HUDEP-2 (cell line): Measurements from ENCODE around the gene STK38L.

ENCODE experiments used
- DNase-seq, 76 experiments: peaks; one replicate each; lab custom pipeline; 2025; ENCODE audit not compliant: unreplicated experiment in 76 of 76; lab: John Stamatoyannopoulos, UW

STK38L gene

DNA sequence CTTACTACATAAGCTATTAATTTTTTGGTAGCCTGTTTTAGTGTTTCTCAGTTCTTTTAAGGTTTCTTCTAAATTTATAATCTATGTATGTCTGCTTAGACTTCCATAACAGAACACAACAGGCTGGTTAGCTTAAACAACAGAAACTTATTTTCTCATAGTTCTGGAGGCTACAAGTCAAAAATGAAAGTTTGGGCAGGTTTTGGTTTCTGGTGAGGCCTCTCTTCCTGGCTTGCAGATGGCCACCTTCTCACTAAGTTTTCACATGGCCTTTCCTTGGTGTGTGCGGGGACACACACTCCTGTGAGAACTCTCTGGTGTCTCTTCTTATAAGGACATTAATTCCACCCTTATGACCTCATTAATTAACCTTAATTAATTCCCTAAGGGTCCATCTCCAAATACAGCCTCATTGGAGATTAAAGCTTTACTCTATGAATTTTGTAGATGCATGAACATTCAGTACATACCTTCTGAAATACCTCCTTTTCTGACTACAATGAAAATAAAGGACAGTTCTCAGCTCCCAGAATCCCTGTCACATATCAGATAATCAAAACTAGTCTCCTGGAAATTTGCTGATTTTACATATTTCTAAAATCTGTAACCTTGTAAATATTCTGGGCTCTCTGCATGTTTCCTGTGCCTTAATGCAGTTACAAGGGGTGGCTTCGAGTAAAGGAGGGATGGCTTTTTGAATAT is 65.4 kb downstream of the STK38L start:
- DNase-seq: no peak

DNA sequence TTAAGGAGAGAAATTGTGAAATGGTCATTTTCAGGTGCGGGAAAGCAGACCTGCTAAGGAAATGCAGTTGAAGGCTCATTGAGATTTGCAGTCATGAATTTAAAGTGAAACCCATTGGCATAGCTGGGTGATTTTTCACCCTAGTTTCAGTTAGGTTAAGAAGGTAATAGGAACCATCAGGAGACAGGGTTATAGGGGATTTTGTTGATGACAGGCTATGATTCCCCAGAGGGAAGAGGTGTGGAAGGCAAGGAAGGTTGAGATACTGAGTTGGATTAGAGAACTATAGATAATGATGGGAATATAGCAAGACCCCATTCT is 65.9 kb downstream of the STK38L start:
- no peak for DNase-seq

DNA sequence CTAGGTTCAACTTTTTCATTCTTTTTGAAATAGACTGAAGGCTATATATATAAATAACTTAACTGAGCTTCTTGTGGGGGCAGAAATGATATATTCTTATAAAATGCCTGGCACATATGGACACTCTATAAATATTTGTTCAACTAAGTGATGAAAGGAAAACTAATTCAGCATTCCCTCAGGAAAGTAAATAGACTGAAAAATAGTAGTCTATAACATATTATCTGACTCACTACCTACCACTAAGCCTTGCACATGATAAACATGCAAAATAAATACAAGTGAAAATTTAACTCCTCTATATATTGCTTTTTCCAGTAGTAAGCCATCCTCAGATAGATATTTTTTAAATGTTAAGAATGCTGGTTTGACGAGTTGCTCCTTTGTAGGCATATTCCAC is 72.9 kb downstream of the STK38L start:
- no peak for DNase-seq

DNA sequence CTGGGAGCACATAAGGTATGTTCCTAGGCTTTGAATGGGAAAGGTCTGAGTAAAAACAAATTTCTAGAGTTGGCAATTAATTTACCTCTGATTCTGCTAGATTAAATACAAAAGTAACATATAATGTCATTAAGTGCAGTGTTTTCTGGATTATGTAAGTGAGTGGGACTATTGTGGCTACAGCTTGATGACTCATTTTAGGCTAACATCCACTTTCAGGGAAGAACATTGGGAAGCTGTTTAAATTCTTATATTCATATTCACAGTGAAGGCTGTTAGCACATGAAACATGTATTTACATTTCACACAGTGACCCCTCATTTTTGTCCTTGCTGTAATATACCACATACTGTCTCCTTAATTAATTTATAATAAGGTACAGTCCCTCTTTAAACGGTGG is 75.3 kb downstream of the STK38L start:
- no peak for DNase-seq

DNA sequence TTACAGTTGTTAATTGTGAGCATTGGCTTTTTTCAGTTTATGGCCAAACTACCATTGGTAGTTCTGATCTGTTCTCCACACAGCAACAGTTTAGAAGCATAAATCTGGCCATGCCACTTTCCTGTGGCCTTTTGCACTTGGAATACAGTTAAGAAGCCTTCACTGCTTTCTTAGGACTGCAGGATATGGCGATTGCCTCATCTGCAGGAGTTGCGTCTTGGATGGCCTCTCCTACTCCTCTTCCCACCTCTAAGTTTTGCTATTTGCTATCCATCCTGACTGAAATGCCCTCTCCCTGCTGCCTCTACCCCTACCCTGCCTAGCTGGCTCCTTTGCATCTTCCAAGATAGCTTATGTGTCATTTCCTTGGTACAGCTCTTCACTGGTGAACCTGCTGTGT is 75.8 kb downstream of the STK38L start:
- no peak for DNase-seq

DNA sequence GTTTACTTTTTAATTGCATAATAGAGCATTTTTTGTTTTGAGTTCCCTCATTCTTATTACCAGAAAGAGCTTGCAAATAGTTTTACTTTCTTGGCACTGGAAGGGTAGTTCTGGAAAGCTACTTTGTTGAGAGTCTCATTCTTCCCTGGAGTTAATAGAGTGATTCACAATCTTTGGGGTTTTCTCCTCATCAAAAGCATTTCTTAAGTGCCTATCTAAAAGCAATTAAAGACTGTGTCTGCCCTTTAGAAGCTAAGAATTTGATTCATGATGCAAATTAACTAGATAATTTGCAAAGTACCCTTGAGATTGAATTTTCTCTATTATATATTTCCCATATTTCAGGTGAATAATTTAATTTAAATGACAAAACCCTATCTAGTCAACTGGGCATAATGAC is 80.4 kb downstream of the STK38L start:
- no peak for DNase-seq

DNA sequence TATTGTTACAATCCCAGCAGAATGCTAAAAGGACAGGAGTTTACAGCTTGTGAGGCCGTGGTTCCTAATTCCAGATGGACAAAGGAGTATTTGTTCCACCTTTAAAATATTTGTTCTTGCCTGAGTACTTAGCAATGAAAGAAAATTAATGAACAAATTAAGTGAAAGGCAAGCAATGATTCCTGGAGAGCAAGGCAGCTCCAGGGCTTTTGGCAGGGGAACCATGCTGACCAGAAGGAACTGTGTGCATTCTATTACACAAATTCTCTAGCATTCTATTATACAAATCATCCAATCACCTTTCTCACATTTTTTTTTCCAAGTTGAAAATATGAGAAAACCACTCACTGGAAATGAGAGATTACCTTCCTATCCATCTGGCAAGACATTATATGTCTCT is 86.8 kb downstream of the STK38L start:
- no peak for DNase-seq

DNA sequence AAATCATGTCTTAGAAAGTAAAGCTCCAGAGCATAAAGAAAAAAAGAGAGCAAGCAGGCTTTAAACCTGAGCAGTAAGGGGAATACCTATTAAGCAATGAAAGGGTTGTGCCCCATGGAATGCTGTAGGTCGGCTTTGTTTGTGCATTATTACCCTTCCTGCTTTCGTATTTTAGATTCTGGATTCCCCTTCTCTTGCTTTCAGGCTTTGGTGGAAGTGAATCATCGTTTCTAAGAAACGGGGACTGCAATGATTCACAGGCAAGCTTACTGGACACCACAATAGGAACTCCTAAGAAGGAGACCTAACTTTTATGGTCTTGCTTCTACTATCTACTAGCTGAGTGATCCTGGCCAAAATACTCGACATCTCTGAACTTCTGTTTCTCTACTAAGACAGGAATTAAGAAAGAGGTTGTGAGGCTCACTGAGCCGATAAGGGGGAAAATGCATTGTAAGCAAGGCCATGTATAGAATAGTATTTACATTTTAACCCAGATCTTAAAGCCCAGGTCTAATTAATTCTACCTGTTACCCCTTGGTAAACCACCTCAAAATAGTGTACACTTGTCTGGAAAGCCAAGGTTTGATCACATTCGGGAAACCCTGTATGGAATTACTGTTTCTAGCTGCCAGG is 87.3 kb downstream of the STK38L start:
- DNase-seq: peak in 21 of 76 experiments; percentile 0 to 56 (median 13)

DNA sequence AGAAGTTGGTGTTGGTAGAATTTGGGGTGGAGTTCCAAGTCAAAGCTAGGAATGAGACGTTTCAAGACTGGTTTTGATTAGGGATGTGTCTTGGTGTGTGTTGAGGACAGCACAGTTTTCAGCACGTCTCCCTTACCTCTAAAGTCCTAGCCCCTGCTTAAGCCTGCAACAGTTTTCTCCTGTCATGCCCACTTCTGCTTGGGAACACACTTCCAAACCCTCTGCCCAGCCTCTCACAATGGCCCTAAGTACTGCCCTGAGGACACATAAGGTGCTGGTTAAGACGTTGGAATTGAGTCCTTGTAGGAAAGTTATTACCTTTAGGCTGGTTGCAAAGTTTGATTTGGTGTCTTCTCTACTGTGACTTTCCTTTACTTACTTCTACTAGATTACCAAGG is 87.8 kb downstream of the STK38L start:
- DNase-seq: peak in 2 of 76 experiments; percentile 3 to 7

DNA sequence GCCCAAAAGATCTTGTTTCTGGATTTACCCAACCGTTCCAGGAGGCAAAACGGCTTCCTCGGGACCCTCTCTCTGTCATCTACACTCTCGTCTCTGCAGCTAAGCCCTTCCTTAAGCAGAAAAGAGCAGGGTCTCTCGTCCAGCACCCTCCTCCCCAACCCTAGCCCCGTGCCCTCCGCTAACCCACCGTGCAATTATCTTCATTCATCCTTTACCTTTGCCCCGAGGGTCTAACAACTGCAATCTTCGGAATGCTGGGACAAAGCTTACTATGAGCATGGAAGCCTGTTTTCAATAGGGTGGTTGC is 88.3 kb downstream of the STK38L start:
- DNase-seq: peak in 1 of 76 experiments; percentile 6

DNA sequence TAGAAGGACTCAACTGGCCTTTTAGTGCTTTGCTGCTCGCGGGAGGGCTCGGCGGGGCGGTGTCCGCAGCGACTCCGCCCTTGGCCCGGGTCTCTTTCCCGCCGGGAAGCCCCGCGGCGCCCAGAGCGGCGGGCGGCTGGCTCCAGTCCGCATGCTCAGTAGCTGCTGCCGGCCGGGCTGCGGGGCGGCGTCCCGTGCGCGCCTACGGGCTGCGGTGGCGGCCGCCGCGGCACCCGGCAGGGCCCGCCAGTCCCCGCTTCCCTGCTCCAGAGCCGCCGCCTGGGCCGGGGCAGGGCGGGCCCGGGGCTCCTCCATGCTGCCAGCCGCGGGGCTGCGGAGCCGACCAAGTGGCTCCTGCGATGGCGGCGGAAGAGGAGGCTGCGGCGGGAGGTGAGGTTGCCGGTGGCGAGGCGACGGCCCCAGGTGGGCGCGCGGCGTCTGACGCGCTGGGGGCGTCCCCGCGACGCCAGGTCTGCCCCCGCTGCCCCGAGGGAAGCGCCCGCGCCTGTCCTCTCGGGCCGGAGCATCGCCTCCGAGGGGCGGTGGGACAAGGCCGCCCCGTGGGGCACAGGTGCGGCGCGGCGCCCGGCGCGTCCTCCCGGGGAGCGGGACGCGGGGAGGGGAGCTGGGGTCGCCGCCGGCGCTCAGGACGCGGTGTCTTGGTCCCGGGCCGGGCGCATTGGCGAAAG is 88.8 kb downstream of the STK38L start, which contains the start of gene BMAL2:
BMAL2 (plus strand) TSS at position 123 of the 689 bp plus-strand sequence; CDS start at position 360, 237 bp downstream.
- peak in 24 of 76 experiments; percentile 4 to 47 (median 19) for DNase-seq

DNA sequence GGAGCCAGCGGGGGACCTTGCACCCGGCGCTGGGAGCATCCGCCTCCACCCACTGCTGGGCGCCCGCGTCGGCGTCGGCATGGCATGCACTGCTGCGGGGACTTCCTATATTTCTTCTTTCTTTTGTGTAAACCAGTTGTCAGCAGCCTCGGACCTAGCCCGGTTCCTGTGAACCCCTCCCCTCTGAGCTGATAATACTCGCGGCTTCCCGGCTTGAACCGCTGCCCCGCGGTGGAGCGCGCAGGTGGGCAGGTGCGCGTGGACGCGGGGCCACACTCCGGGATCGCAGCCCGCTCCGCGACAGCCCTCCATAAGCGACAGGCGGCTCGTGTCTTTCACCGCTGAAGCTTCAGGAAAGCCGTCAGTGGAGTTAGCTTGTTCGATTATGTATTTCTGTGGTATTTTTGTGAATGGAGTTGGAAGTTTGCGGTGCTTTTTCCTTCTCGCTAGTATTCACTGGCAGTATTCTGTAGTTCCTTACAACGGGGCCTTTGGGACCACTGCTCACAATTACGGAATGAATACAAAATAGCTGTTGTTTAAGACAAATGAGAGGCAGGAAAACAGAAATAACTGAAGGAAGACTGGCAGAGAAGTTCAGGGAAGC is 89.4 kb downstream of the STK38L start:
- DNase-seq: peak in 28 of 76 experiments; percentile 3 to 51 (median 23)

DNA sequence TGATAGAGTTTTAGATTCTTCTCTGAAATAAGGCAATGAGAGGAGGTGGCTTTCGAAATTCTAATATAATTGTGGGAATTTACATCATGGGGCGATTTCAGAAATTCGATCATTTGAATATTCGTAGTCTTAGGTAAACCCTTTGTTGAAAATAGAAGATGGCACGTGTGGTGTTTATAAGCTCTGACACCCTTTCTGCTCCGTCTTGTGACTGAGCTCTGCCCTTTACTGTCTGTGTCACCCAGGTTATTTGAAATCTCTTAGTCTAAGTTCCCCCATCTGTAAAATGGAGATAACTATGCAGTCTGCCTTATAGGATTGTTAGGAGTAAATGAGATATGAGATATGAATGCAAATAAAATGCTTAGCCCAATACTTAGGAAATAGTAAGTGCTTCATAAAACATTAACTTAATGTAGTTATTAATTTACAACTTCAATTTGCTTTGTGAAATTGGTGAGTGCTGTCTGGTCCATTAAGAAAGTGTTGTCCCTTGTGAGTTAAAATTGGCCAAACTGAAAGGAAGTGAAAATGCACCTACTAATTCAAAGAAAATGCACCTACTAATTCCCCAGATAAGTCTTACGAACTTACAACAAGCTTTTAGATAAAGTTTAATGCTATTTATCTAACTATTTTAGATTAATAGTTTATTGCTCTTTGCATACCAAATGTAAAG is 90.1 kb downstream of the STK38L start:
- peak in 27 of 76 experiments; percentile 0 to 61 (median 25) for DNase-seq

DNA sequence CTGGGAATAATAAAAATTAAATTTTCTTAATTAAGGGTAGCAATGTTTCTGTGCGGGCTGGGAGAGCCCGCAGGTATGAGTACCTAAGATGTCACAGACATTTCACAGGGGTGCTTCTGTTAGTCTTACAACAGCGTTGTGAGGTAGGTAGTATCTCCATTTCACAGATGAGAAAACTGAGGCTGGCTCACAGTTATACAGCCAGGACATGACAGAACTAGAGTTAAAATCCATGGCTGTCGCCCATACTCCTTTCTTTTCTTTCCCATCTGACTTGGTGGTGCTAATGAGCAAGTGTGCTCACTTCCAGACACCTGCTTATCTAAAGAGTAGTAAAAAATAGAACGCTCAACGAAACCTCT is 90.6 kb downstream of the STK38L start:
- no peak for DNase-seq

DNA sequence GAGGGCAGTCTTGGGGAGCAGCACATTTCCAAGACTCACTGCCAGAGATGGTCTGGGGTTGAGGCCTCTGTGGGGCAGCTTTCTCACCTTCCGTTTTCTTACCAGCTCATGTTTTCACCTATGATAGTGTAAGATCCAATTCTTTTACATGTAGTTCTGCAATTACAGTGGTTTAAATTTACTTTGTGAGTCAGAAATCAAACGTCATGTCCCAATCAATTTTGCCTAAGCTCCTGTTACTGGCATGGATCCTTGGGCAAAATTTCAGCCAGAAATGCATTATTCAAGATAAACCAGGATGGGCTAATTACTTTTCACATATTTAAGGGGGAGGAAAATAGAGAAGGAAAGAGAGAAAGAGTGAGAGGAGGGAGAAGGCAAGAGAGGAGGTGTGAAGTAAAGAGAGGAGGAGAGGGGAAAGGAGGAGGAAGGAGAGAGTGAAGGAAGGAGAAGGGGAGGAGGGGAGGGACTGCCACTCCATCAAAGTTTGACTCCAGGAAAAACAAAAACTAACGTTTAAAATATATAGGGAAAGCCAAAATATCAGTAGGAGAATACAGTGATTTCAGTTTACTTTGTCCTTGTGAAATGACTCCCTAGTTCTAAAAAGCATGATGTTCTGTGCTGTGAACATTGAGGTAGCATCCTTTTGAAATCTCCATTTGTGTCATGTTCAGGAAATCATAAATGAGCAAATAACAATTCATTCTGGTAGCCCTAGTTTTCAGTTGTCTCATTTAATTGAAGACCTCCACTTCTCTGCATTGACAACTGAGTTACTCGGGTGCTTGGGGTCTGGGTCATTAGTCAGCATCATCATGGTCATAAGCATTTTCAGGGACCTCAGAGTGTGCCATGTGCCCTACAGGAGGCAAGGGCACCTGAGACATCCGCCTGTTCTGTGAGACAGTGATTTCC is 91.5 kb downstream of the STK38L start:
- DNase-seq: no peak

DNA sequence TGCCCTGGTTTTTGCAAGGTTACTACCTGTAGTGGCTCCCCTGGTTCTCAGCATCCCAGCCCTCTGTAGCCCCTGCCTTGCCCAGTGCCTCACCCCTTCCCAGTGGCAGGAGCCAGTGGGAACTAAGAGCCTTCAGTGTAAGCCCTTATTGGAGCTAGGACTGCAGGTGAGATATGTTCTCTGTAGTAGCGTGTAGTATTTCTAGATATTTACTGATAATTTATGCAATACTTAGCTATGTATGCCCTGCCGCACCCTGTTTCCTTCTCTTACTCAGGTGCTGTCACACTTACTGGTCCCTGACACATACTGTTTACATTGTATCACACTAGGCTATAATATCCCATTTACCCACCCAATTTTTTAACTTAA is 92.2 kb downstream of the STK38L start:
- no peak for DNase-seq

DNA sequence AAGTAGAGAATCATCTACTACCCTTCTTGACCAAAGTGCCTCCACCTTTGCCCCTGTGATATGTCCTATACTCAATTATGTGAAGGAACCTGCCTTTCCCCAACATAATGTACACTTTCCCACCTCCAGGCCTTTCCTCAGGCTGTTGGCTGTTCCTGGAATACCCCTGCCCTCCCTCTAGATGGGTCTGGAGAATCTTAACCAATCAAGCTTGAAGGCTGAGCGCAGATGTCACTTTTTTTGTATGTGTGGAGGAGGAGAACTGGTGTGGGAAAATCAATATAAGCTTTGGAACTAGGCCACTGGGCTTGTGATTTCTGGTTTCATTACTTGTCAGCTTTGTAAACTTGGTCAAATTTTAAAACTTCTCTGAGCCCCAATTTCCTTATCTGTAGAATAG is 93.3 kb downstream of the STK38L start:
- DNase-seq: no peak

DNA sequence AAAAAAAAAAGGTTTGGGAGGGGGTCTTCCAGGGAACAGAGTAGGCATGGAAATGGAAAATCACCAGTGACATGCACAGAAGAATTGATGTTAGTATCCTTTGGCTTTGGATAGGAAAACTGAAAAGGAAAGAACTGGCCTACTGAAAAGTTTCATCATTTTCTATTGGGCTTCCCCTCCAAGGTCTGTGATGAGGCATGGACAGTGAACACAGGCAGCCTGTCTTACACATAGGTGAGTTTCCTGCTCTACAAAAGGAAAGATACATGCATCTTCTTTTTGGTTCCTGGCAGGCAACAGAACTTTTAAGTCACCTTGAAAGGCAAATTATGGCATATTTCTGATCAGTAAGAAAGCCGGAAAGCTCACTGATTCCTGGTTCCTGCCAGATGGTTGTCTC is 94.4 kb downstream of the STK38L start:
- DNase-seq: no peak

DNA sequence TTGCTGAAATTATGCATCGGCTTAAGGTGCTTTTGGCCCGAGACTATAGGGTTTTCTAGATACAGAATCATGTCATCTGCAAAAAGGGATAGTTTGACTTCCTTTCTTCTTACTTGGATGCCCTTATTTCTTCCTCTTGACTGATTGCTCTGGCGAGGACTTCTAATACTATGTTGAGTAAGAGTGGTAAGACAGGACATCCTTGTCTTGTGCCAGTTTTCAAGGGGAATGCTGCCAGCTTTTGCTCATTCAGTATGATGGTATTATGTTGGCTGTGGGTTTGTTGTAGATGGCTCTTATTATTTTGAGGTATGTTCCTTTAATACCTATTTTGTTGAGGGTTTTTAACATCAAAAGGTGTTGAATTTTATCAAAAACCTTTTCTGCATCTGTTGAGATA is 96.9 kb downstream of the STK38L start:
- no peak for DNase-seq

DNA sequence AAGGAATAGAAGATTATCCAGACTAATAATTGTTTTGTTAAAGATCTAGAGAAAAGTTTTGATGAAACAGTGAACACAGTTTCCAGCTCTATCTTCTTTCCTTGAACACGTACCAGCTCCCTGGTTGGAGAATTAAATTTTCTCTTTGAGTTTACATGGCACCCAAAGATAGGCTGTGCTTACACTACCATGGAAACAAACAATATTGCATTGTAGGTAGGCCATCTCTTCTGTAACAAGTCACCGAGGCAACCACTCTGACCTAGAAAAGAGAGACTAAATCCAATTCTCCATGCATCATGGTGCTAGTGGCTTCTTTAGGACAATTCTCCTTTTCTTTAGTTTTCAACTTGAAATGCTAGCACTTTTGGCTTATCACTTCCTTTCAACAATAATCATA is 98.5 kb downstream of the STK38L start:
- no peak for DNase-seq
